ENCODE results near the gene KNDC1. TPM values are rescaled to one million over a fixed set of nuclear protein-coding genes. Genes with fewer than 3 reads are reported as not detected.

Gene KNDC1
- total RNA-seq, 2 donors from 2014 or later, result 6.5 to 9.6 TPM

DNA sequence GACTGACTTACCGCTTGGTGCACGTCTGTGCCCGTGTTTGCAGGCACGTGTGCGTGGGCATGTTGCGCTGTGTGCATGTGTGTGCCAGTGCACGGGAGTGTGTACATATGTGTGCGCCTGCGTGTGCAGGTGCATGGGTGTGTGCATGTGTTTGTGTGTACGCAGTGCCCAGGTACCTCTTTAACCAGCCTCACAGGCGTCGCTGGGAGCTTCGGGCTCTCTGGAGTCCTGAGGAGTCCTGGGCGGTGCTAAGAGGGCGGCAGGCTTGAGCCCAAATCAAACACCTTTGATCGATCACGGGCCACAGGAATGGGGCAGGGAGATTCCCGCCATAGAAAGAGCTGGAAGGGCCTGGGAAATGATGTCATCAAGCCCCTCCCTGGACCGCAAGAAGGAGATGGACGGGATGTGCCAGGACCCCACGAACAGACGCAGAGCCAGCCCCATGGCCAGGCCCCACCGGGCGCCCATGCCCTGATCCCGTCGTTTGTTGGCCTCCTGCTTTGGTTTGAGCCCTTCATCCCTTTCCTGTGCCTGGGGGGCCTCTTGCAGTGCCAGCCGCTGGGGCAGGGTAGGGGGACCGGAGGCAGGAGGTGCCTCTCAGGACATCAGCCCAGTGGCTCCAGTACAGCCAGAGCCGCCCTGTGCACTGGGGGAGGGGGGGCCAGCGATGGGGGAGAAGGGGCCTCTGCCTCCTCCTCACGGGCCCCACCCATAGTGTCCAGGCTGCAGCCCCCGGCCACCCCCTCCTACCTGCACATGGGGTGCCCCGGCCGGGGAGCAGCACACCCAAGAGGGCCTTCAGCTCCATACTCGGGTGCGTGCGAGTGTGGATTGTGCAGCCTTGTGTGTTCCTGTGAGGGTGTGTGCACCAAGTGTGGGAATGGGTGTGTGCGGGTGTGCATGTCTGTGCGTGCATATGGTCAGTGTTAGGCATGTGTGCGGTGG lies 5.8 kb downstream of the KNDC1 start:
- Histone ChIP-seq H3K36me3 (ENCODE audit: control insufficient read depth, insufficient read depth, low read length) (no peaks in the 10 kb centered on the region), H3K27ac (ENCODE audit: low read depth, low read length) (no peak overlapping the region), H3K27me3 (ENCODE audit: control insufficient read depth, insufficient read depth, low read length, poor library complexity, severe bottlenecking) (peaks cover 9% of the 10 kb centered on the region), H3K4me1 (ENCODE audit: control insufficient read depth, insufficient read depth, low read length) (no peaks in the 10 kb centered on the region), H3K9ac (ENCODE audit: extremely low read depth, low read length, poor library complexity, severe bottlenecking) (no peak overlapping the region), H3K4me3 (ENCODE audit: low read length) (no peak overlapping the region), H3K9me3 (ENCODE audit: control insufficient read depth, low read length) (no peaks in the 10 kb centered on the region)
- DNase-seq, result no peak
- no peak for TF ChIP-seq CTCF (conservative IDR thresholded peaks at IDR 0.05)
- H3K36me3 Mint-ChIP-seq (ENCODE audit: low read depth), result peaks cover 21% of the 10 kb centered on the region
- H3K4me1 Mint-ChIP-seq, result no peaks in the 10 kb centered on the region
- H3K4me3 Mint-ChIP-seq, result no peak overlapping the region
- H3K27me3 Mint-ChIP-seq (ENCODE audit: insufficient read depth), result peaks cover 4% of the 10 kb centered on the region
- H3K9me3 Mint-ChIP-seq, result no peaks in the 10 kb centered on the region
- no peak overlapping the region for H3K27ac Mint-ChIP-seq
- WGBS, 2 experiments (ENCODE audit: insufficient coverage in 1 of 2, insufficient read length in 1 of 2), result 95 to 97% methylated on average over 27 to 38 of the region's 40 CpGs

- Histone ChIP-seq H3K4me3 (ENCODE audit: low read length) (no peak overlapping the region), H3K9me3 (ENCODE audit: control insufficient read depth, low read length) (no peaks in the 10 kb centered on the region), H3K4me1 (ENCODE audit: control insufficient read depth, insufficient read depth, low read length) (no peaks in the 10 kb centered on the region), H3K36me3 (ENCODE audit: control insufficient read depth, insufficient read depth, low read length) (no peaks in the 10 kb centered on the region), H3K9ac (ENCODE audit: extremely low read depth, low read length, poor library complexity, severe bottlenecking) (no peak overlapping the region), H3K27ac (ENCODE audit: low read depth, low read length) (no peak overlapping the region), H3K27me3 (ENCODE audit: control insufficient read depth, insufficient read depth, low read length, poor library complexity, severe bottlenecking) (peaks cover 2% of the 10 kb centered on the region)
- 92 to 94% methylated on average over 4 to 11 of the region's 11 CpGs for WGBS, 2 experiments (ENCODE audit: insufficient coverage in 1 of 2, insufficient read length in 1 of 2)
- H3K9me3 Mint-ChIP-seq, result no peaks in the 10 kb centered on the region
- H3K36me3 Mint-ChIP-seq (ENCODE audit: low read depth), result peaks cover 21% of the 10 kb centered on the region
- H3K4me3 Mint-ChIP-seq, result no peak overlapping the region
- no peaks in the 10 kb centered on the region for H3K27me3 Mint-ChIP-seq (ENCODE audit: insufficient read depth)
- TF ChIP-seq CTCF (conservative IDR thresholded peaks at IDR 0.05), result no peak
- DNase-seq, result no peak
- no peaks in the 10 kb centered on the region for H3K4me1 Mint-ChIP-seq
- no peak overlapping the region for H3K27ac Mint-ChIP-seq
Measured at GRCh38 chr10:133166504-133166827, 6.4 kb downstream of the KNDC1 start.

DNA sequence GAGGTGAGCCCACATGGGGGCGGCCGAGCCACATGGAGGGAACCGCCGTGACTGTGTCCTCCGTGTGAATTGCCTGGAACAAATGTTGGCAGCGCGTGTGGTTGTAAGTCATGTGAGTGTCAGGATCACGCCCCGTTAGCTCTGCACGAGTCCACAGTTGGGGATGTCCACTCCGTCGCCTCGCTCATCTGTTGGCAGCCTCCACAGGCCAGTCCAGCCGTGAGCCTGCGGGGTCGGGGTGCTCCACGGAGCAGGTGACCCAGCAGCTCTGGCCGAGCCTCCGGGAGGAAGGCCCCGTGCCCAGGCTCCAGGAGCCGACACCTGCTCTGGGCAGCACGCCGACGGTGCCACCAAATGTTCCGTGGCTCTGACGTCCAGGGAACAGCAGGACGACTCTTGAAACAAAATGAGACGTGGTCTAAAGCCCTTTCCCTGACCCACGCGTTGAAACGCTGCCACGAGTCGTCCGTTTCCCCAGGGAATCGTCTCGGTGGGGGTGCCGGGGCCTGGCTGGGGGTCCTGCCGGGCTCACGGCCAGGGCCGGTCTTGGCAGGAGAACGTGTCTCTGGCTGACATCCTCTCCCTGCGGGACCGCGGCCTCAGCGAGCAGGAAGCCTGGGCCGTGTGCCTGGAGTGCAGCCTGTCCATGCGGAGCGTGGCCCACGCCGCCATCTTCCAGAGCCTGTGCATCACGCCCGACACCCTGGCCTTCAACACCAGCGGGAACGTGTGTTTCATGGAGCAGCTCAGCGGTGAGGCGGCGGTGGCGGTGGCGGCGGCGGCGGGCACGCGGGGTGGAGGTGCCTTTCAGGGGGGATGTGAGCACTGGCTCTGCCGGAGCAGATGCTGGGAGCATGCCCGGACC lies 7.0 kb downstream of the KNDC1 start:
- Histone ChIP-seq H3K27me3 (ENCODE audit: control insufficient read depth, insufficient read depth, low read length, poor library complexity, severe bottlenecking) (no peaks in the 10 kb centered on the region), H3K9me3 (ENCODE audit: control insufficient read depth, low read length) (no peaks in the 10 kb centered on the region), H3K9ac (ENCODE audit: extremely low read depth, low read length, poor library complexity, severe bottlenecking) (no peak overlapping the region), H3K27ac (ENCODE audit: low read depth, low read length) (no peak overlapping the region), H3K36me3 (ENCODE audit: control insufficient read depth, insufficient read depth, low read length) (no peaks in the 10 kb centered on the region), H3K4me3 (ENCODE audit: low read length) (no peak overlapping the region), H3K4me1 (ENCODE audit: control insufficient read depth, insufficient read depth, low read length) (no peaks in the 10 kb centered on the region)
- no peak overlapping the region for H3K4me3 Mint-ChIP-seq
- TF ChIP-seq CTCF (conservative IDR thresholded peaks at IDR 0.05), result no peak
- H3K9me3 Mint-ChIP-seq, result no peaks in the 10 kb centered on the region
- no peak for DNase-seq
- H3K27ac Mint-ChIP-seq, result no peak overlapping the region
- 93 to 94% methylated on average over 40 to 66 of the region's 66 CpGs for WGBS, 2 experiments (ENCODE audit: insufficient coverage in 1 of 2, insufficient read length in 1 of 2)
- H3K27me3 Mint-ChIP-seq (ENCODE audit: insufficient read depth), result no peaks in the 10 kb centered on the region
- H3K36me3 Mint-ChIP-seq (ENCODE audit: low read depth), result peaks cover 23% of the 10 kb centered on the region
- no peaks in the 10 kb centered on the region for H3K4me1 Mint-ChIP-seq
